Breast epithelium (tissue), 4 donors: Measurements from ENCODE around the gene ZNF747. TPM values are rescaled to one million over a fixed set of nuclear protein-coding genes. Genes with fewer than 3 reads are reported as not detected.

Experiments used
- DNase-seq, 2 donors: peaks; one replicate each; pipeline ENCODE4 v3.0.0-alpha.2; 2019; ENCODE audit warnings: low spot score in 2 of 2
- H3K27ac ChIP-seq, 2 donors: fragments of 200-600 bp; sonication (generic) in 1 of 2; one replicate each; pipeline ENCODE4 v1.5.1; 2016 to 2019; ENCODE audit warnings: mild to moderate bottlenecking in 1 of 2
- H3K27me3 ChIP-seq, 2 donors: fragments of 200-600 bp; sonication (generic) in 1 of 2; one replicate each; pipeline versions ENCODE4 v1.5.1 to v1.6.0; 2017 to 2019; ENCODE audit warnings: control low read depth in 1 of 2, mild to moderate bottlenecking in 1 of 2
- H3K36me3 ChIP-seq: fragments of 200-600 bp; one replicate; pipeline ENCODE4 v1.5.1; 2019
- H3K4me1 ChIP-seq, 2 donors: fragments of 200-600 bp; sonication (generic); one replicate each; pipeline ENCODE4 v1.5.1; 2016 to 2019; ENCODE audit warnings: control low read depth in 1 of 2
- H3K4me3 ChIP-seq, 3 donors: fragments of 200-600 bp; sonication (generic); 1 replicate in 2 of 3; 2 replicates in 1 of 3; pipeline ENCODE4 v1.5.1; 2016 to 2019; ENCODE audit warnings: mild to moderate bottlenecking in 3 of 3, moderate library complexity in 2 of 3
- H3K9me3 ChIP-seq, 2 donors: fragments of 200-600 bp; sonication (generic) in 1 of 2; one replicate each; pipeline ENCODE4 v1.5.1; 2016 to 2019; ENCODE audit warnings: control low read depth in 1 of 2
- CTCF ChIP-seq, 3 donors: fragments of 450-650 bp; IDR thresholded peaks; one replicate each; pipeline ENCODE4 v1.5.1; 2016 to 2017; ENCODE audit warnings: antibody characterized with exemption in 3 of 3, mild to moderate bottlenecking in 3 of 3, moderate library complexity in 3 of 3
- POLR2A ChIP-seq: fragments of 450-650 bp; IDR thresholded peaks from one replicate; pipeline ENCODE4 v1.6.1; 2016; ENCODE audit warnings: antibody characterized with exemption, mild to moderate bottlenecking, moderate library complexity
- POLR2AphosphoS5 ChIP-seq, 3 donors: sonication (generic); formaldehyde crosslinking; IDR thresholded peaks; one replicate each; pipeline ENCODE4 v1.6.1; 2017; ENCODE audit warnings: antibody characterized with exemption in 3 of 3
- intact Hi-C: fragments of 100-400 bp; cut with DNase I; formaldehyde crosslinking; loops from one replicate; pipeline ENCODE4 v1.15.1; 2023; ENCODE audit warnings: low total_unique reads
- total RNA-seq, 3 donors: library from RNA; depleted of rRNA; stranded (reverse); fragments of >200 nt; gene quantifications; one replicate each; pipeline ENCODE4 v1.1.0, GENCODE V29; 2016

Gene ZNF747
- total RNA-seq, 3 donors from 2014 or later = 10.7 to 14.7 (median 13.2) TPM

DNA sequence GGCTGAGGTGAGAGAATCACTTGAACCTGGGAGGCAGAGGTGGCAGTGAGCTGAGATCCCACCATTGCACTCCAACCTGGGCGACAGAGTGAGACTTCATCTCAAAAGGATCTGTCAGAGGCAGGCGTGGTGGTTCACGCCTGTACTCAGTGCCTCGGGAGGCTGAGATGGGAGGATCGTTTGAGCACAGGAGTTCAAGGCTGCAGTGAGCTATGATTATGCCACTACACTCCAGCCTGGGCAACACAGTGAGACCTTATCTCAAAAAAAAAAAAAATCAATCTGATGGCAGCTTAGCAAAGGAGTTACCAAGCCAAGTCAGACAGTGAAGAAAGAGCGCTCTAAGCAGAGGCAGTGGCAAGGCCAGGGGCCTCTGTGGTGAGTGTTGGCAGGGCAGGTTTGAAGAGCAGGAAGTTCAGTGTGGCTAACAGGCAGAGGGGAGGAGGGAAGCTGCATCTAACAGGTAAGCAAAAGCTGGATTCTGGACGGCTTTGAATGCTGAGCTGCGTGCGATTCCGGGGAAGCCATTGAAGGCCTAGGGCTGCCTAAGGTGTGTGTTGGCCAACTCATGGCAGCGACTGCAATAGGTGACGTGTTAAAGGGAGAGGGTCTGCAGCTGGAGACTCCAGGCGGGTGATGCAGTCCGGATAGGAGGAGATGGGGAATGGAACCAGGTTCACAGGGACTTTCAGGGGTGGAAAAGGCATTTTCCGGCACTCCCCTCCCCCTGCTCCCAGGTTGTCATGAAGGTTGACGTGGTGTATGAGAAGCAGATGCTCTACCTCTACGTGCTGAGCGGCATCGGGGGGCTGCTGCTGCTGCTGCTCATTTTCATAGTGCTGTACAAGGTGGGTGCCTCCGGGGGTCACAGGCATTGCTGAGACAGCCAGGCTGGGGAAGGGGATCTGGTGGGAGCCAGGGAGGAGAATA lies 15.3 kb downstream of the ZNF747 start:
- Histone ChIP-seq H3K27me3 (no peaks in the 10 kb centered on the region), H3K9me3 (no peaks in the 10 kb centered on the region), H3K4me1 (no peaks in the 10 kb centered on the region), H3K4me3 (no peak overlapping the region), H3K36me3 (peaks cover under 1% of the 10 kb centered on the region), H3K27ac (no peak overlapping the region)
- DNase-seq = no peak
- intact Hi-C loops = loop anchor here (10.0 kb wide), 1 partner anchor 95 kb away; no protein-coding TSS in a partner anchor
- no peak for TF ChIP-seq POLR2AphosphoS5 (IDR thresholded peaks at IDR 0.05)
- TF ChIP-seq POLR2A = no peak
- no peak for TF ChIP-seq CTCF (IDR thresholded peaks at IDR 0.05)

DNA sequence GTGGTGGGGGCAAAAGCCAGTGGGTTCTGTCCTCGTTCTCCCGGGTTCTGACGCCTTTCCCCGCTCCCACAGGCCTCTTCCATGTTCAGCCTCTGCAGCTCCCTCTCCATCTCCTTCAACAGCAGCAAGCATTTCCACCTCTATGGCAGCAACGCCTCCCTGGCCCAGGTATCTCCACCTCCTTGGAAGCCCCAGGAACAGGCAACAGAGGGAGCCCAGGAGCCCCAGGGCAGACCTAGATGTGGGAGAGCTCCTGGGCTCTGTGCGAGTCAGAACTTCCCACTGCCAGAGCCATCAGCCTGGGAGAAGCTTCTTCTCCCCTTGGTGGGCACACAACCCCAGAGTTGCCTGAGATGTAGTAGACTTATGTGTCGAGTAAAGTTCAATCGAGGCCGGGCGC lies 16.1 kb downstream of the ZNF747 start:
- Histone ChIP-seq H3K27ac (no peak overlapping the region), H3K36me3 (no peaks in the 10 kb centered on the region), H3K9me3 (no peaks in the 10 kb centered on the region), H3K27me3 (no peaks in the 10 kb centered on the region), H3K4me1 (no peaks in the 10 kb centered on the region), H3K4me3 (no peak overlapping the region)
- TF ChIP-seq CTCF (IDR thresholded peaks at IDR 0.05) (no peak), POLR2AphosphoS5 (IDR thresholded peaks at IDR 0.05) (no peak), POLR2A (no peak)
- intact Hi-C loops = no loop called here
- no peak for DNase-seq

GRCh38 chr16:30515275-30515674 lies 19.4 kb downstream of the ZNF747 start:
- no peak for TF ChIP-seq POLR2AphosphoS5 (IDR thresholded peaks at IDR 0.05)
- TF ChIP-seq POLR2A = no peak
- TF ChIP-seq CTCF (IDR thresholded peaks at IDR 0.05) = no peak
- intact Hi-C loops = no loop called here

DNA sequence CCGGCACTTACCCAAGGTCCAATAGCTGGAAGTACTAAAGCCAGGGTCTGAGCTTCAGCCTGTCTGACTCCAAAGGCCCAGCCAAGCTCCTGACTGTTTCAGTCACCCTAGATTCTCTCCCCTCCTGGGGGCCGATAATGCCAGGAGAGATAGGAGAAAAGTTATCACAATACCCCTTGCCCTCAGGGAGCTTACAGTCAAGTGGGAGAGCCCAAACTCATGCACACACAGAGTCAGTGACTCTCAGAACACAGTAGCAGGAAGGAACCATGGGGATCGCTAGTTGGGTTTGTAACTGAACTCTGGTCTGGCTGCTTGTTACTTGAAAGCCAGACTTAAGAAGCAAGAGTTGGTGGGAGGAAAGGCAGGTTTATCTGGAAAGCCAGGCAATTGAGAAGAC lies 23.1 kb downstream of the ZNF747 start:
- Histone ChIP-seq H3K27ac (no peak overlapping the region), H3K9me3 (no peaks in the 10 kb centered on the region), H3K36me3 (no peaks in the 10 kb centered on the region), H3K27me3 (no peaks in the 10 kb centered on the region), H3K4me1 (no peaks in the 10 kb centered on the region), H3K4me3 (no peak overlapping the region)
- DNase-seq = no peak
- no peak for TF ChIP-seq POLR2A
- intact Hi-C loops = no loop called here

More at GRCh38 chr16:30515275-30515674, 19.4 kb downstream of the ZNF747 start:
- Histone ChIP-seq H3K27me3 (no peaks in the 10 kb centered on the region), H3K9me3 (no peaks in the 10 kb centered on the region), H3K4me1 (no peaks in the 10 kb centered on the region), H3K4me3 (no peak overlapping the region), H3K36me3 (no peaks in the 10 kb centered on the region), H3K27ac (no peak overlapping the region)
- no peak for DNase-seq

- no peaks in the 10 kb centered on the region for H3K36me3 ChIP-seq
- TF ChIP-seq CTCF (IDR thresholded peaks at IDR 0.05) (no peak), POLR2A (no peak), POLR2AphosphoS5 (IDR thresholded peaks at IDR 0.05) (no peak)
- intact Hi-C loops = no loop called here
These were observed 24.2 kb downstream of the ZNF747 start for GRCh38 chr16:30510376-30510938.

More at GRCh38 chr16:30510376-30510938, 24.2 kb downstream of the ZNF747 start:
- no peak for DNase-seq
- Histone ChIP-seq H3K4me1 (no peaks in the 10 kb centered on the region), H3K9me3 (no peaks in the 10 kb centered on the region), H3K4me3 (no peak overlapping the region), H3K27ac (no peak overlapping the region), H3K27me3 (no peaks in the 10 kb centered on the region)
